ENCODE data around the gene CAMKK2.
"Not testable (repeated sequence)": the region's sequence is repeated elsewhere in the genome, so short reads cannot be mapped to it uniquely, and the experiment has no call there.

Gene CAMKK2

DNA sequence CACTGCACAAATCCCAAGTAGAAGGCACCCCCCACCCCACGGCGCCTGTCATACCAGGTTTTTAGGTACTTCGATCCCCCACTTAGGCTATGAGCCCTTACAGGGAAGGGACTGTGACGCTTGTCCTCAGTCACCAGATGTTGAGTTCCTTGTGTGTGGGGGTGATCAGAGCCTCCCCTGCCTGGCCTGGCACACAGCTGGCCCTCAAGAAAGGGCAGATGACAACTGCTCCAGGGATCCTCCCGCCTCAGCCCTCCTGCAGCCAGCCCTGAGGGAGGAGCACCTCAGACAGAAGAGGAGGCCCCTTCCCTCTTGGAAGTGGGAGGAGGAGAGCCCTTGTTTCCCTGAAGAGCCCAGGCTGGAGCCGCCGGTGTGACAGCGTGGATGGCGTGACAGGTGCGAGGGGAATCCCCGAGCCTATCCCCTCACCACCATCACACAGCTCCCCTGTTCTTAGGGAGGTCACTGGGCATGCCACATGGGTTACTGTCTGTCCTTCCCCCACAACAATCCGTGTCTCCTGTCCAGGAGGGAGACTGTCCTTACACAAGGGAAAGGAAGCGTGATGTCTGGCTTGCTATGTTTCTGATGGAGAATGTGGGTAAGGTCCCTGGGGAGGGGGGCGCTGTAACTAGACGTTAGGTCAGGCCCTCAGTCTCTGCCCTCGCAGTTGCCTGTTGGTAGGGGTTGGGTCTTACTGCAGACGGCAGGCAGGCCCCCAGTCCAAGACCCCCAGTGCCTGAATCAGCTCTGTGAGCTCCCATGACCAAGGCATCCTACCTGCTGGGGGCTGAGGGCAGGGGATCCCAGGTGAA, 55.1 kb downstream of the CAMKK2 start:
- peak; percentile 16 for DNase-seq

DNA sequence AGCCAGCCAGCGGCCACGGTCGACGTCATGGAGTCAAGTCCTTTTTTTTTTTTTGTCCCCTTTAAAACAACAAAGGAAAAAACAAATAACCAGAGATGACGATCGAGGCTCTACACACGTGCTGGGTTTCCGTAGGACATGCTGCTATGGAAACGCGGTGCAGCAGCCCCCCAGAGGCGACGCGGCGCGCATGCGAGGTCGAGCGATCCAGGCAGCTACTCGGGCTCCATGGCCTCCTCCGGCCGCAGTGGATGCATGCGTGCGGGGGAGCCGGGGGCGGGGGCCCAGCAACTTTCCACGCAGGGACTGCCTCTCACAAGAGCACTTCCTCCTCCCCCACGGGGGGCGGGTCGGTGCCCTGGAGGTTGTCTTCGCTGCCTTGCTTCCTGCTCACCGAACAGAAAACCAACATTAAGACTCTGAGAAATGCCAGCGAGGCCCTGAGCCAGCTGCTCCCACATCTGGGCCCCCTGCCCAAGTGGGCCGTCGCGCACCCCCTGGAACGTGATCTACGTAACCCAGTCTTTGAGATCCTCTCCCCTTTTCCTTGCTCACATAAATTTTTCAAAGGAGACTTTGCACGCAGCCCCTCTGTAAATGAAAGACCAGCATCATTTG, 55.9 kb downstream of the CAMKK2 start:
- DNase-seq: peak; percentile 93

DNA sequence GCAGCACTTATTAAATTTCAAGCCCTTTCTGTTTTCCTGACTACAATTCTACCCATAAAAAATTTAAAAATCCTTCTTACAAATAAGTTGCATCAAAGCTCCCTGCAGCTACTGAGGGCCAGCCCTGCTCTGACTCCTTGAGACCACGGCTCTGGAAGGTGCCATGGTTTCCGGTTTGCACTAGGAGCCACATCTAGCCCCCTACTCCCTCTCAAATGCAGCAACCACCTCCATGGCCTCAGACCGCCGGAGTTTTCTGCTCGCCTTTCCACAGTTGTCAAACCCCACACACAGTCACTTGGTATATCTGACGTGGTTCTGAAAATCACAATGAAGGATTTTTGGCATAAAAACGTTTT, 56.5 kb downstream of the CAMKK2 start:
- no peak for DNase-seq

DNA sequence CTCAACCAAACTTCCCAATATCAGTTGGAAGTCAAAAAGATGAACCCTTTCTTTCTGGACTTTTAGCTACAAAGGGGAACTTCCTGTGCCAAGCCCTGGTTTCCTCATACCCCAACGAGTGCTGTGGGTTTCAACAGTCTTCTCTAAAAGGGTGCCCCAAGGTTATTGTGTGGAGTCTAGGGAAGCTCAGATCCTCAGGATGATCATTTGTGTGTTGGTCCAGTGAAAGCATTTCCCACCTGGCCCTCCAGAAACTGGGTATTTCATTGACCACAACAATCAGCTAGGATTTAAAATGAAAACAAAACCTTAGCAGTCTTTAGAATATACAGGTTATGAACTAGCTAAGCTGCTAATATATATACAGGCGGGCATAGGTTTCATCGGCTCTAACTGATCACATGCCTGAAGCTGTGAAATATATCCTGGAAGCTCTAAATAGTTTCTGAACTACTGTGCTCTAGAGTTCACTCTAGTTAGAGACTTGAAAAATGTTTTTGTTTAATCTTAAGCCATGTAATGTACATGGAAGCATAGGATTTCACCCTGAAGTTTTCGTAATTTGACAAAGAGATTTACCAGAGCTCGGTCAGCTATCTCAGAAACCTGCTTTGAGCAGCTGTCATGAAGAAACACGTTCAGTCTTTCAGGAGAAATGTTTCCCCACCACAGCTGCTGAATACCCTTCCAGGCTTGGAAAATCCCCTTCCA, 57.0 kb downstream of the CAMKK2 start:
- DNase-seq: no peak

DNA sequence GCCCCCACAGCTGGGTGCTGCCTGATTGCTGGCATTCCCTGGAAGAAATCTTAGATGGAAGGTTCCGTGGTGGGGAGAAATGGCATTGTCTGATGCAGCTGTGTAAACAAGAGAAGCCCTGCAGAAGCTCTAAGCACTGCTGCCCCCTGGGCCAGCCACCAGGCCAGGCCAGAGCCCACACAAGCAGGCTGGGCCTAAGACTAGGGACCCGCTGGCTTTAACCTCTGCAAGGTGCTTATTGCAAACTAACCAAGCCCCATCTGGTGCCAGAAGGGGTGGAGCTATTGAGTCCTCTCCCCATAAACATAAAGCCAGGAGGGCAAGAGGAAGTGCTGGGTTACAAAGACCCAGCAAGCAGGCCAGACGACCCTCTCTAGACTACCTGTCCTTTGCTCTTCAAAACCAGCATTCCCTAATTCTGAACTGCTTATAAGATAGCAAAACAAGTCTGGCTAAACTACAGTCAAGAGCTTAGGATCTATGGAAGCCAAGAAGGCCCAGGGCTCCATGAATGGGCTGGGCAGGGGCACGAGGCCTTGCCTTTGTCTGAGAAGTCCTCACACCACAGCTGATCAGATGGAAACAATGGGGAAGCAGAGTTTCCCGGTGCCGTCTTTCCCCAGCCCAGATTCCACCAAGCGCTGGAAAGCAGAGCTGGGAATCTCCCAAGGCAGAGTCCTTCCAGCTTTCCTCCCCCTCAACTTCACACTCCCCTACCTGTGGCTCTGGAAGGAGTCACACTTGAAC, 57.7 kb downstream of the CAMKK2 start:
- DNase-seq: no peak

DNA sequence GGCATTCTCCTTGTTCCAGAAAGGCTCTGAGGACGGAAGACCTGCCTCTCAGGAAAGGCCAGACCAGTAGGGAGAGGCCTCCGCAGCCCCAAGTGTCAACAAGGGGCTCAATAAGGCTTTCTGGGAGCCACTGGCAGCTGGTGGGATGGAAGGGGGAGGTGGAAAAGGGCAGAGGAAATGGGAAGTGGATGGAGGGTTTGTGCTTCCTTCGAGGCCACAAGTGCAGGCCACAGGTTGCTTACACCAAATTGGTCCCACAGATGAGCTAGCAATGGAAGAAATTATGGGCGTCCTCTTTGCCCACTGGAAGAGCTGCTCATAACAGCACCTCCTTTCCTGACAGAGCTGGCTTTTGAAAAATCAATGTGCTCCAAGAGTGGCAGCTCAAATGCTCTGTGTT, 58.4 kb downstream of the CAMKK2 start:
- no peak for DNase-seq

- no peak for DNase-seq
Measured at GRCh38 chr12:121237415-121237814, 59.1 kb downstream of the CAMKK2 start.

DNA sequence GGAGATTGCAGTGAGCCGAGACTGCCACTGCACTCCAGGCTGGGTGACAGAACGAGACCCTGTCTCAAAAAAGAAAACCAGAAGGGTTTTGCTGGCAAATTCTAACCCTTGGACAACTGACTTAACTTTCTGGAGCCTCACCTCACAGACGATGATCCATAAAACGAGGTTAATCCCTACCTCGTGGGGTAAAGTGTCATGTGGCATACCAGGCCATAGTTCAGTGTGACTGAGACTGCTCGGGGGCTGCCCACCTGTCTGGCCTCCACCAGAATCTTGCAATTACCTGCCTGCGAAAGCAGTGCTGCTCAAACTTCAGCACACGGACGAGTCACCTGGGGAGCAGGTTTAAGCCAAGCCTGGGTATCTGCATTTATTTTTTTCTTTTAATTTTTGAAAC, 59.7 kb downstream of the CAMKK2 start:
- no peak for DNase-seq

DNA sequence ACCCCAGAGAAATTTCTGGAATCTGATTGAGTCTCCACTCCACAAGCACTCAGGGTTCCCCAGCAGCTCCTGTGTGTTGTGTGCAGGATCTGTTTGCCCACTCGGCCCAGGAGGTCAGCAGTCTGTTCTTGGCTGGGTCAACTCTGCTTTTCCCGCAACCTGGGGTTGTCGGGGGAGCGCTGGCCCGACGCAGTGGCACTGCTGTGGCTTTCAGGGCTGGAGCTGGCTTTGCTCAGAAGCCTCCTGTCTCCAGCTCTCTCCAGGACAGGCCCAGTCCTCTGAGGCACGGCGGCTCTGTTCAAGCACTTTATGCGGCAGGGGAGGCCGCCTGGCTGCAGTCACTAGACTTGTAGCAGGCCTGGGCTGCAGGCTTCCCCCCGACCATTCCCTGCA, 62.9 kb downstream of the CAMKK2 start:
- no peak for DNase-seq

- no peak for DNase-seq
Measured at GRCh38 chr12:121232977-121233627, 63.4 kb downstream of the CAMKK2 start.

GRCh38 chr12:121232163-121232562, 64.3 kb downstream of the CAMKK2 start:
- no peak for DNase-seq

GRCh38 chr12:121230538-121230907, 66.0 kb downstream of the CAMKK2 start:
- no peak for DNase-seq

DNA sequence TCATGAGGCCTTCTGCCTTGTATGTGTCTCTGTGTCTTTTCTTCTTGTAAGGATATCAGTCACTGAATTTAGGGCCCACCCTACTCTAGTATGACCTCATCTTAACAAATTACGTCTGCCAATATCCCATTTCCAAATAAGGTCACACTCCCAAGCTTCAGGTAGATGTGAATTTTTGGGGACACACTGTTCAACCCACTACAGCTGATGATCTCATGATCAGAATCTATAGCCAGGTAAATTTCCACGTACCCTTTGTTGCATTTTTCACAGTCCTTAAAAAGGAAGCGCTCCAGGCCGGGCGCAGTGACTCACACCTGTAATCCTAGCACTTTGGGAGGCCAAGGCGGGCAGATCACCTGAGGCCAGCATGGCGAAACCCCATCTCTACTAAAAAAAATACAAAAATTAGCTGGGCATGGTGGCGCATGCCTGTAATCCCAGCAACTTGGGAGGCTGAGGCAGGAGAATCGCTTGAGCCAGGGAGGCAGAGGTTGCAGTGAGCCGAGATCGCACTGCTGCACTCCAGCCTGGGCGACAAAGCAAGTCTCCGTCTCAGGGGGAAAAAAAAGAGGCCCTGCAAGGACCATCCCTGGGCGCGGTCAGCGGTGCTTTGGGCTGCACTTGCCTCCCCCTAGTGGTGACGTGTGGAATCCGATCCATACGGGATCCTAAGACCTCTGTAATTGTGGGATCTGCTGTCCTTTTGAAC, 66.5 kb downstream of the CAMKK2 start:
- DNase-seq: peak; percentile 61

DNA sequence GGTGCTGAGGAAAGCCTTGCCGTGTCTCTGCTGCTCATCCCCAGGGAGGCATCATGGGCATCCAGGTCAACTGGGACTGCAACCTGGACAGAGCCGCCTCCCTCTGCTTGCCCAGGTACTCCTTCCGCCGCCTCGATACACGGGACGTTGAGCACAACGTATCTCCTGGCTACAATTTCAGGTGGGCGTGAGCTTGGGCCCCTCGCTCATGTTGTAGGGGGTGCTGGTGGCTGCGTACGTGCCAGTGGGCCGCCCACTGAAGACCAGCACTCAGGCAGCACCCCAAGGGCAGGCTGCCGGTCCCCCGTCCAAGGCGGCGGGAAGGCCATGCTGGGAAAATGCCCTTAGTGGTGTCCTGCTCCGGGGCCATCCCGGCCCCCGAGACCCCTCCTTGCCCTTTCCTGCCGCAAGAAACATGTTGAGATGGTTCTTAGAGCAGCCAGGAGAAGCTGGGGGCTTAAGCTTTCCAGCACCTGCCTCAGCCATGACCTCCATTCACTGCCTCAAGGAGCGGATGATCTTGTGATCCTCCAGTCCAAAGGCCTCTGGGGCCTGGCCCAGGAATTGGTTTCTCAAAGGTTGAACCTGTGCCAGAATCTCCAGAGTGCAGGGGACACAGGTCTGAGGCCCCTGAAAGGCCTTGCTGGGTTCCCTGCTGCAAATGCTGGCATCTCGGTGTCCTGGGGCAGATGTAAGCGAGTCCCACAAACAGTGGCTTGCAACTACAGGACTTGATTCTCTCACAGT, 67.4 kb downstream of the CAMKK2 start:
- DNase-seq: no peak

GRCh38 chr12:121227294-121227693, 69.2 kb downstream of the CAMKK2 start:
- no peak for DNase-seq

GRCh38 chr12:121226871-121227270, 69.6 kb downstream of the CAMKK2 start:
- DNase-seq: not testable (repeated sequence)

- DNase-seq: no peak
Measured at GRCh38 chr12:121226399-121226798, 70.1 kb downstream of the CAMKK2 start.

- DNase-seq: peak; percentile 60
Measured at GRCh38 chr12:121224591-121224990, 71.9 kb downstream of the CAMKK2 start.

DNA sequence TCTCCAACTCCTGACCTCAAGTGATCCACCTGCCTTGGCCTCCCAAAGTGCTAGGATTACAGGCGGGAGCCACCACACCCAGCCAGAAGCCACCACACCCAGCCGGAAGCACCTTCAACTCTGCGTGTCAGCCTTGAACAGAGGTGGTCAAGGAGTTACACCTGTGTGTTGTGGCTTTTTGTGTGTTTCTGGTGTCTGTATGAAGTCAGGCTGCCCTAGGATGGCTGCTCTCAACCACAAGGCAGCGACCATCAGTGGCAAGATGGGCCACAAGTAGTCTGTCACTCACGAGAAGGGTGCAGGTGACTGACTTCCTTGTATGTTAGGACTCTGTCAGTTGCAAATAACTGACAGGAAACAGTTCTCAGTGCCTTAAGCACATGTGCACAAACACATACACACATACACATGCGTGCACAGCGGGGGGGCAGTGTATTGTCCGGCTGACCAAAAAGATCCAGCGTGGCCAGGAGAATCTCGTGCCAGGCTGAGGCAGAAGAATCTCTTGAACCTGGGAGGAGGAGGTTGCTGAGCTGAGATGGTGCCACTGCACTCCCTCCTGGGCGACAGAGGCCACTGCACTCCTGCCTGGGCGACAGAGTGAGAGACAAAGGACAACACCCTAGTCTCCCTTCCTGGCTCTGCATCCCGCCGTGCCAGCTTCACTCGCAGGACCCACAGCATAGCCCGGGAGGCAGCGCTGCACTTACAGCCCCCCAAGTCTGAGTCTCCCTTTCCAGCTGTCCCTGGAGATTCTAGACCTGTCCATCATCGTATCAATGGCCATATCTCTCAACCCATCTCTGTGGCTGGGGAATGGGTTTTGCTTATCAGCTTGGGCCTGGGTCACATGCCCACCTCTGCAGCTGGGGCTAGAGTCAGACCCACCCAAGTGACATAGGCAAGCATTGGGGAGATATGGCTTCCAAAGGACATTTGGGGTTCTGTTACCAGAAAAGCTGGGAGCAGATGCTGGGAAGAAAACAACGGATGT, 72.9 kb downstream of the CAMKK2 start:
- peak; percentile 43 for DNase-seq

GRCh38 chr12:121222847-121223246, 73.7 kb downstream of the CAMKK2 start:
- DNase-seq: no peak

All from CD4-positive, alpha-beta T cell treated with Interleukin-21 for 1 hour (primary cell).